ENCODE measurements around the gene SLFN13. TPM values are rescaled to one million over a fixed set of nuclear protein-coding genes. Genes with fewer than 3 reads are reported as not detected.
A peak's percentile ranks its signal among the peaks of the same experiment; 100 is the strongest.

Gene SLFN13
- total RNA-seq, 1 donor from 2014 or later = 14.3 TPM

DNA sequence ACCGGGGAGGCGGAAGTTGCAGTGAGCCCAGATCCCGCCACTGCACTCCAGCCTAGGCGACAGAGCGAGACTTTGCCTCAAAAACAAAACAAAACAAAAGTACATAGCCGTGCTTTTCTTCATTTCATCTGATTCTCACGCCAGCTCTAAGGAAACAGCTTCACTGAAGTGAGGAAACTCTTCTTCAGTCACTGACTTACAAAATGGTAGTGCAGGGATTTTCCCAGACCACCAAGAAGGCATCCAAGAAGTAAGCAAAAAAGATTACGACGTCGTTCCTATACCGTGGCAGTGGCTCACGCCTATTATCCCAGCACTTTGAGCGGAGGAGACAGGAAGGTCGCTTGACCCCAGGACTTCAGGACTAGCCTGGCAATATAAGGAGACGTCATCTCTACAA lies 40.4 kb upstream of the SLFN13 start:
- DNase-seq (ENCODE audit: extremely low spot score, unreplicated experiment) = no peak
- no peak overlapping the region for H3K4me3 Mint-ChIP-seq
- TF ChIP-seq, protein P1, sequence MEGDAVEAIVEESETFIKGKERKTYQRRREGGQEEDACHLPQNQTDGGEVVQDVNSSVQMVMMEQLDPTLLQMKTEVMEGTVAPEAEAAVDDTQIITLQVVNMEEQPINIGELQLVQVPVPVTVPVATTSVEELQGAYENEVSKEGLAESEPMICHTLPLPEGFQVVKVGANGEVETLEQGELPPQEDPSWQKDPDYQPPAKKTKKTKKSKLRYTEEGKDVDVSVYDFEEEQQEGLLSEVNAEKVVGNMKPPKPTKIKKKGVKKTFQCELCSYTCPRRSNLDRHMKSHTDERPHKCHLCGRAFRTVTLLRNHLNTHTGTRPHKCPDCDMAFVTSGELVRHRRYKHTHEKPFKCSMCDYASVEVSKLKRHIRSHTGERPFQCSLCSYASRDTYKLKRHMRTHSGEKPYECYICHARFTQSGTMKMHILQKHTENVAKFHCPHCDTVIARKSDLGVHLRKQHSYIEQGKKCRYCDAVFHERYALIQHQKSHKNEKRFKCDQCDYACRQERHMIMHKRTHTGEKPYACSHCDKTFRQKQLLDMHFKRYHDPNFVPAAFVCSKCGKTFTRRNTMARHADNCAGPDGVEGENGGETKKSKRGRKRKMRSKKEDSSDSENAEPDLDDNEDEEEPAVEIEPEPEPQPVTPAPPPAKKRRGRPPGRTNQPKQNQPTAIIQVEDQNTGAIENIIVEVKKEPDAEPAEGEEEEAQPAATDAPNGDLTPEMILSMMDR (conservative IDR thresholded peaks at IDR 0.05) = no peak
- no peak overlapping the region for H3K27ac Mint-ChIP-seq
- H3K4me1 Mint-ChIP-seq (ENCODE audit: unreplicated experiment) = no peaks in the 10 kb centered on the region
- no peaks in the 10 kb centered on the region for H3K9me3 Mint-ChIP-seq
- H3K27me3 Mint-ChIP-seq = peaks cover 99% of the 10 kb centered on the region
- H3K36me3 Mint-ChIP-seq = no peaks in the 10 kb centered on the region

DNA sequence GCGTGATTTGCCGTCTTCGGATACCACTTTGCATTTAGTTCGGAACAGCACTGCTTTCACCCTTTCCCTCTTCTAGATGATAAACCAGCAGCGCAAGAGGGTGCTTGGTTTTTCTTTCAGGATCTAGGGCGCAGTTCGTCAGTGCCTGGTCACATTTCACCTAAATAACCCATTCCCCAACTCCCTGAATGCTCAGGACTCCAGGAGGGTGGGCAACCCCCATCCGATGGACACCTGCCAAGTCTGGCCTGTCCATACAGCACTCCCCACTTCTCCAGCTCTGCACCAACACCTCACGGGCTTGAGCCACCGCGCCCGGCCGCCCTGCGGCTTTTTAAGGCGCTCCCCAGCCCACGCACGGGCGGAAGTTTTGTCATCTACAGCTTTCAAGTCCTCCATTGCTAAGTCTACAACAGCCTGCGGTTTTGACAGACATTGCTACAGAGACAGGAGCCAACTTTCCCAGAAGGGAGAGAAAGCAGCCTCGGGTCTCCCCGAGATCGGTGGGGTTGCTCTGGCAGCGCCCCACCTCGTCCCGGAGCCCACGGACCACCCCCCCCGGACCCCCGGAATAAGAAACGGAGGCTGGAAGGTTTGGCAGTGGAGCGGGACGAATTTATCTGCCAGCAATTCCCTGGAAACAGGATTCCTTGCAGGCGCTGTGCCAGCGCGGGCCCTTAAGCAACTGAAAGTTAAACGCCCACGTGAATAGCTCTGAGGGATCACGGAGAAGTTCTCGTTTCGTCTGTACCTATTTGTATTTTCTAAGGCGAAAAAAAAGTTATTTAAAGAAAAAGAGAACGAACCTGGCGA lies 38.6 kb upstream of the SLFN13 start:
- no peaks in the 10 kb centered on the region for H3K9me3 Mint-ChIP-seq
- TF ChIP-seq, protein P1 (conservative IDR thresholded peaks at IDR 0.05) = no peak
- no peak overlapping the region for H3K27ac Mint-ChIP-seq
- peaks cover 98% of the 10 kb centered on the region for H3K27me3 Mint-ChIP-seq
- H3K4me1 Mint-ChIP-seq (ENCODE audit: unreplicated experiment) = no peaks in the 10 kb centered on the region
- no peak for DNase-seq (ENCODE audit: extremely low spot score, unreplicated experiment)
- H3K4me3 Mint-ChIP-seq = peak overlapping the region; percentile 74
- H3K36me3 Mint-ChIP-seq = no peaks in the 10 kb centered on the region

DNA sequence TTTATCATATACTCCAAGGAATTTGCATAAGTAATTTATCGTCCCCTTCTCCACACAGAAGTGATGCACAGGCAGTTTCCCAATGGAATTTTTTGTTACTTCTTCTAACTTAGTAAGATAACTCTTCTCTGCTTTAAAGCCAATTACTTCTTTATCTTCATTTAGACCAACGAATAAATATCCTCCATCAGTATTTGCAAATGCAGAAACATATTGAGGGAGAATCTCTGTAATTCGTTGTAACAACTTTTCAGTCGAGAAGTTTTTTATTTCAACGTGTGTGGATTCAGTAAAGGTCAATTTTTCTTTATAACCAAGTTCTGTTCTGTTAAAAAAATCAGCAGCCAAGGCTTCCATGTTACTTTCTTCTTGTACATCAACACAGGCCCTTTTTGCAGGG lies 30.7 kb upstream of the SLFN13 start:
- no peaks in the 10 kb centered on the region for H3K9me3 Mint-ChIP-seq
- H3K4me1 Mint-ChIP-seq (ENCODE audit: unreplicated experiment) = no peaks in the 10 kb centered on the region
- no peaks in the 10 kb centered on the region for H3K36me3 Mint-ChIP-seq
- H3K27ac Mint-ChIP-seq = no peak overlapping the region
- peaks cover 76% of the 10 kb centered on the region for H3K27me3 Mint-ChIP-seq
- DNase-seq (ENCODE audit: extremely low spot score, unreplicated experiment) = no peak
- TF ChIP-seq, protein P1 (conservative IDR thresholded peaks at IDR 0.05) = no peak
- H3K4me3 Mint-ChIP-seq = no peak overlapping the region

DNA sequence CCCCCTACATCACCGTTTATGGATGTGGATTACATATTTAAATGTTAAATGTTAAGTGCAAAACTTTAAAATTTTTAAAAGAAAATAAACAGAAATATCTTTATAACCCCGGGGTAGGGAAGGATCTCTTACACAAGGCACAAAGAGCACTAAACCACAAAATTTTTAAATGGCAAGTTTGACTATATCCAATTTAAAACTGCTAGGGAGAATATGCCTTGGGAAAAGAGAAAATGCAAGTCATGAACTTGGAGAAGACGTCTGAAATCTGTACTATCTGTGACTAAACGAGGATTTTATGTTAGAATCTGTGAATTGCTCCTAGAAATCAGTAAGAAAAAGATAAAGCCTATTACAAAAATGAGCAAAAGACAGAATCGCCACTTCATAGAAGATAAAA lies 28.7 kb upstream of the SLFN13 start:
- Mint-ChIP-seq H3K36me3 (no peaks in the 10 kb centered on the region), H3K27ac (no peak overlapping the region), H3K27me3 (peaks cover 68% of the 10 kb centered on the region), H3K4me3 (no peak overlapping the region), H3K9me3 (no peaks in the 10 kb centered on the region), H3K4me1 (ENCODE audit: unreplicated experiment) (no peaks in the 10 kb centered on the region)
- no peak for DNase-seq (ENCODE audit: extremely low spot score, unreplicated experiment)
- TF ChIP-seq, protein P1 (conservative IDR thresholded peaks at IDR 0.05) = no peak

DNA sequence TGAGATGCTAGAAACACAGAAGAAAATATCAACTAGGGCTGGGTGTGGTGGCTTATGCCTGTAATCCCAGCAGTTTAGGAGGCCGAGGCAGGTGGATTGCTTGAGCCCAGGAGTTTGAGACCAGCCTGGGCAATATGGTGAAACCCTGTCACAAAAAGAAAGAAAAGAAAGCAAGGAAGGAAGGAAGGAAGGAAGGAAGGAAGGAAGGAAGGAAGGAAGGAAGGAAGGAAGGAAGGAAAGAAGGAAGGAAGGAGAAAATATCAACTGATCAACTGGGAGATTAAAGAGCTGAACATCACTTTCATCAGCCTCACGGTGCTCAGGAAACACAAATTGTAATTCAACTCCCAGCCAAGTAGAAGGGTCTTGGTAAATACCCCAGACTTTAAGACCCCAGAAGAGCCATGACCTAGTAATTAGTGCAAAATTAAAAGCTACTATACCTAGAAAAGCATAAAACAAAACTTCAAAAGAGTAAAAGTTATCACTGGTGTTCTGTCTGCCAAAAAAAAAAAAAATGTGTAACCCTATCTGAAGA lies 27.8 kb upstream of the SLFN13 start:
- TF ChIP-seq, protein P1 (conservative IDR thresholded peaks at IDR 0.05) = no peak
- Mint-ChIP-seq H3K4me1 (ENCODE audit: unreplicated experiment) (no peaks in the 10 kb centered on the region), H3K27ac (no peak overlapping the region), H3K27me3 (peaks cover 69% of the 10 kb centered on the region), H3K36me3 (no peaks in the 10 kb centered on the region), H3K4me3 (no peak overlapping the region), H3K9me3 (no peaks in the 10 kb centered on the region)
- no peak for DNase-seq (ENCODE audit: extremely low spot score, unreplicated experiment)

Measured in type B pancreatic cell (in vitro differentiated cells).